Fibroblast of skin of left quadriceps (primary cell): Measurements from ENCODE around the gene TIE1.

Experiments used
- DNase-seq, 2 experiments: peaks; one replicate each; pipeline ENCODE4 v3.0.0-alpha.2; 2013; ENCODE audit warnings: low read depth in 2 of 2

Gene TIE1

DNA sequence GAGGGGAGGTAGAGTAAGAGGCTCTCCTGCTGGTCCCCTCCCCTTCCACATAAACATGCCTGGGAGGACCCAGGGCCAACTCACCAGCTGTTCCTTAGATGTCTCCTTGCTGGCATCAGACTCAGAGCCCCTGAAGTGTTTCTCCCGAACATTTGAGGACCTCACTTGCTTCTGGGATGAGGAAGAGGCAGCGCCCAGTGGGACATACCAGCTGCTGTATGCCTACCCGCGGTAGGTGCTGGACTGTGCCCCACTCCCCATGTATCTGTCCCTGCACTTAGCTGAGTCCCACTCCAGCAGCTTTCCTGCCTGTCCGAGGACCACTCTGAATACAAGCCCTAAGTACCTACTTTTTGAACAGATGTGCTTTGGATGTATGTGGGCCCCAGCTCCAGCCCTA is 37.2 kb downstream of the TIE1 start:
- no peak for DNase-seq

- DNase-seq = no peak
Measured at GRCh38 chr1:43339584-43340232, 38.9 kb downstream of the TIE1 start.

DNA sequence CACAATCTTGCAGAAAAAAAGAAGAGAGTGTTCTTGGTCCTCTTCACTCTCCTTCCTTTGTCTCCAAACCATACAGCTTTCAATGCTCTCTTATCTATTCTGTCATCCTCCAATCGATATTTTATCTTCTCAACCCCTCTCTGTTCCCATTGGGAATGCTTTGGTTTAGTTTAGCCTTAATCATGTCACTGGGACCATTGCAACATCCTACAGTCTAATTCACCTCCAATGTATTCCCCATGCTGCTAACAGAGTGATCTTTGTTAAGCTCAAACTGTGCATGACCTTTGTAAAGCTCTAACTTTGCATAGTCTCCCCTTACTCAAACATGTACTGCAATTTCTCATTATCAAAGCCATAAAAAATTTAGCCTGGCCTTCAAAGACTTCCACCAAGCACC is 39.8 kb downstream of the TIE1 start:
- no peak for DNase-seq

DNA sequence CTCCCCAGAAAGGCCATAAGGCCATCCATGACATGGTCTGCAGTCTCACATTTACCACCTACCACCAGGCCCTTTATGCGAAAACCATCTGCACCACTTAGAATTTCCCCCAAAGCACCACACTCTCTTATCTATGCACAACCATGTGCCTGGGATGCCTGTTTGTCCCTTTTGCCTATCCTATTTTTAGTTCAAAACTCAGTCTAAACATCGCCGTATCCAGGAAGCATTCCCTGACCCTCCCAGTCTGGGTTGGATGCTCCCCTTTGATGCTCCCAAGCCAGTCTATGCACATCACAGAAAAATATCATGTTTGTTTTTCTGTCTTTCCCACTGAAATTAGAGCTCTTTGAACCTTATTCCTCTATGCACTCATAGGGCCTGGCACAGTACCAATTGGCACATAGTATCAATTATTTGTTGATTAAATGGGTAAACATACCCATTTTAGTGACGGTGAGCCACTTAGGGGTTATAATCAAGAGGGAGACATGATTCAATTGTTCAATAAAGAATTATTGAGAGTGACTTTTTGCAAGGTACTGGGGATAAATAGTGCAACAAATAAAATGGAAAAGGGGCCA is 43.6 kb downstream of the TIE1 start:
- DNase-seq = no peak

GRCh38 chr1:43345120-43345519 is 44.3 kb downstream of the TIE1 start:
- no peak for DNase-seq

DNA sequence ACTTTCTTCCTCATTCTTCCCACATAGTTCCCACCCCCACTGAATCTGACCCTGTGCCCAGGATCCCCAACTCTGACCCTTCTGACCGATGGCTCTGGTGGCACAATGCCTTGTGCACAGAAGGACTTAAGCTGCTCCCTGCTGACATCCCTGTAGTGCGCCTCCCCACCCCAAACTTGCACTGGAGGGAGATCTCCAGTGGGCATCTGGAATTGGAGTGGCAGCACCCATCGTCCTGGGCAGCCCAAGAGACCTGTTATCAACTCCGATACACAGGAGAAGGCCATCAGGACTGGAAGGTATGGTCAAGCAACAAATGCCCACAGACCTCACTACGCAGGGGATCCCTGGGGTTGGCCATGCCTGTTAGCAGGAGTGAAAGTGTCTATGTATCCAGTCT is 45.9 kb downstream of the TIE1 start:
- DNase-seq = no peak

DNA sequence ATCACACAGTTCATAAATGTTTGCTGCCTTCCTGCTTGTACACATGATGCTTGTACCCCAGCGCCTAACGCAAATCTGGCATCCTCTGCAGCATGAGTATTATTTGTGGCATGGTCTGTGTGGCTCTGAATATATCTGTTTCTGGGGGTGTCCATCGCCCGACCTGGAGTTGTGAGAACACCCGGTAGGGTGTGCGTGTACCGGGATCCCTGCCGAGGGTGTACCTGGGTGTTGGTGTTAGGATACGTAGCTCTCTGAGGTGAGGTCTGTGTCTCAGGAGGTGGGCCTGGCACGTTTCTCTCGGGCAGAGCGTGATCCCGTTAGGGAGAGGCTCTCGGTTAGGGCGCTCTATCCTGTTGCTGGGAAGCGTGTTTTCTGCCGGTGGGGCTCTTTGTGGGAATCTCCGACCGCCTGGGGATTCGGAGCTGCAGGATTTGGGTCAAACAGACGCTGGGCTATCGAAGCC is 47.6 kb downstream of the TIE1 start:
- DNase-seq = no peak

- DNase-seq = no peak
Measured at GRCh38 chr1:43348809-43349593, 48.2 kb downstream of the TIE1 start.

GRCh38 chr1:43349594-43350306 is 49.0 kb downstream of the TIE1 start:
- peak; percentile 58 to 65 for DNase-seq

DNA sequence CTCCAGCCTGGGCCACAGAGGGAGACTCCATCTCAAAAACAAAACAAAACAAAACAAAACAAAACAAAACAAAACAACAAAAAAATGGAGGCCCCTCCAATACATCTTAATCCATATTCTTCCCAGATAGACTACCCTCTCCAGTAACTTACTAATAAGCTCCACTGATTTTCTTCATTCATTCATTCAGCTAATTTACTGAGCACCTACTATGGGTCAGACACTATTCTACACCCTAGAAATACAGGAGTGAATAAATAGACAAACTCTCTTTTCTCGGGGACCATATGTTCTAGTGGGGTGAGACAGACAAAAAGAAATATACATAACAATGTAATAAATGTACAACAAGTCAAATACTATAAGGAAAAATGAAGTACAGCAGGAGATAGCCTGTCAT is 50.2 kb downstream of the TIE1 start:
- no peak for DNase-seq

DNA sequence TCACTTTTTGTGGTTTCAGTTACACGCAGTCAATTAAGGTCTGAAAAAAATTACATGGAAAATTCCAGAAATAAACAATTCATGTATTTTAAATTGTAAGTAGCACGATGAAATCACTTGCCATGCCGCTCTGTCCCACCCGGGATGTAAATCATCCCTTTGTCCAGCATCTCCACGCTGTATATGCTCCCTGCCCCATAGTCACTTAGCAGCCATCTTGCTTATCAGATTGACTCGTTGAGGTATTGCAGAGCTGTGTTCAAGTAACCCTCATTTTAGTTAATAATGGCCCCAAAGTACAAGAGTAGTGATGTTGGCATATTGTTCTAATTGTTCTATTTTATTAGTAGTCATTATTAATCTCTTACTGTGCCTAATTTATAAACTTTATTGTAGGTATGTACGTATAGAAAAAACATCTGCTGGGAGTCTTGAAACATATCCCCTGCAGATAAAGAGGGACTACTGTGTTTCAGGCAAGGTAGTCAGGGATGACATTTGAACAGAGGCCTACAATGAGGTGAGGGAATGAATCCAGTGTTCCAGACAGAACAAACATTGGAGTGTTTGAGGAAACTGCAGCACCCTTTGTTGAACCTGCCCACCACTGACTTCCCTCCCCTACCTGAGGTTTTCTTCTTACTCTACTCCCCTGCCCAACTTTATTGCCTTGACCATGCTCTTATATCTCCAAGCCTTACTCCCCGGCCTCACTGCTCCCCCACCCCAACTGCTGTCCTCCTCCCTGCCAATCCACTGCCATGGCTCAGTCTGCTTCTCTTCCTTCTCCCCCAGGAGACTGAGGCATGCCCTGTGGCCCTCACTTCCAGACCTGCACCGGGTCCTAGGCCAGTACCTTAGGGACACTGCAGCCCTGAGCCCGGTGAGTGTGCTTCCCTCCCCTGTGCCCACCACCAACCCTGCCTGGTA is 50.9 kb downstream of the TIE1 start:
- no peak for DNase-seq

- no peak for DNase-seq
Measured at GRCh38 chr1:43352351-43352705, 51.5 kb downstream of the TIE1 start.

DNA sequence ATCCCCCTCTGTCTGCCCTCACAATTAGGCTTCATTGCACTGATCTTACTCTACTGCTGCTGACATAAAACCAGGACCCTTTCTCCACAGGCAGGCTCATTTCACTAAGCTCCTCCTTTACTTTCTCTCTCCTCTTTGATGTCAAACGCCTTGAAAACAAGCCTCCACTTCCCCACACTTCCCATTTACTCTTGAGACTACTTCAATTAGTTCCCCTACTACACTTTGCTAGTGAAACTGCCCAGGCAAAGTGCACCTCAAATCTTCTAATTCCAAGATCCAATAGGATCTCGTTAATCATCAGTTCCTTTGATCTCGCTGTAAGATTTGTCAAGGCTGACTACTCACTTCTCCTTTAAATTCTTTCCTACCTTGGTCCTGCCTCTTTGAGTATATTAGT is 52.1 kb downstream of the TIE1 start:
- no peak for DNase-seq

GRCh38 chr1:43354471-43354870 is 53.7 kb downstream of the TIE1 start:
- DNase-seq = no peak

DNA sequence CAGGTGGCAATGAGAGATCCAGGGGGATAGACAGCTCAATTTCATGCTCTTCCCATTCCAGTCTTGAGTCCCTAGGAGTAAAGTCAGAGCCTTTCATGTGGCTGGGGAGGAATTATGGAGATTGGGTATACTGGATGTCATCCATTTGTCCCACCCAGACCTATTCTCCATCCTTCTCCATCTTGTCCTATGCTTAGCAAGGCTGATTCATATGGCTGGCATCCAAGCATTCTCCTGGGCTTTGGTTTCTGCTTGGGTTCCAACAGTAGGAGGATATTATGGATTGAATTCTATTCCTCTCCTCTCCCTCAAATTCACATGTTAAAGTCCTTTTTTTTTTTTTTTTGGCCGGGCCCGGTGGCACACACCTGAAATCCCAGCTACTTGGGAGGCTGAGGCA is 54.2 kb downstream of the TIE1 start:
- no peak for DNase-seq

GRCh38 chr1:43357251-43357650 is 56.5 kb downstream of the TIE1 start:
- DNase-seq = no peak

- DNase-seq = no peak
Measured at GRCh38 chr1:43358121-43358745, 57.5 kb downstream of the TIE1 start.

DNA sequence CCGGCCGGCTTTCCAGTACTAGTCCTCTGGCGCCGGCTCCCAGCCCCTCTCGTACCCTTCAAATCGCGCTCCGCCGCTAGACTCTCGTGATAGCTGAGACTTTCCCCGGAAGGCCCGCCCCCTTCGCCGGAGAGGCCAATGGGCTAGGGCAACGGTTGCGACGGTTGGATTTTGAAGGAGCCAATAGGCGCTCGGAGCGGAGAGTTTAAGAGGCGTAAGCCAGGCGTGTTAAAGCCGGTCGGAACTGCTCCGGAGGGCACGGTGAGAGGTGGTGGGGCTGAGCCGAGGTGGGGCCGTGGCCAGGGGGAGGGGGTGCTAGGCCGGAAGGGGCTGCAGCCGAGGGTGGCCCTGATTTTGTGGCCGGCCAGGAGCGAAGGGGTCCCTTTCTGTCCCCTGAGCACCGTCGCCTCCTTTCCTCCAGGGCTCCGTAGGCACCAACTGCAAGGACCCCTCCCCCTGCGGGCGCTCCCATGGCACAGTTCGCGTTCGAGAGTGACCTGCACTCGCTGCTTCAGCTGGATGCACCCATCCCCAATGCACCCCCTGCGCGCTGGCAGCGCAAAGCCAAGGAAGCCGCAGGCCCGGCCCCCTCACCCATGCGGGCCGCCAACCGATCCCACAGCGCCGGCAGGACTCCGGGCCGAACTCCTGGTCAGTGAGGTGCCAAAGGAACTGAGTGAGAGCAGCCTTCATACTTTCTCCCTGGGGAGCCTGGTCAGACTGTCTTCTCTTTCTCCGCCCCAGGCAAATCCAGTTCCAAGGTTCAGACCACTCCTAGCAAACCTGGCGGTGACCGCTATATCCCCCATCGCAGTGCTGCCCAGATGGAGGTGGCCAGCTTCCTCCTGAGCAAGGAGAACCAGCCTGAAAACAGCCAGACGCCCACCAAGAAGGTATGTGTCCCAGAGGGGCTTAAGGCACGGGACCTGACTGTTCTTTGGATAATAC is 58.2 kb downstream of the TIE1 start, which contains the start of gene CDC20:
CDC20 (plus strand) TSS at position 236 of the 948 bp plus-strand sequence; CDS start at position 471, 235 bp downstream.
- peak; percentile 89 to 90 for DNase-seq

GRCh38 chr1:43359696-43360095 is 58.9 kb downstream of the TIE1 start:
- no peak for DNase-seq

DNA sequence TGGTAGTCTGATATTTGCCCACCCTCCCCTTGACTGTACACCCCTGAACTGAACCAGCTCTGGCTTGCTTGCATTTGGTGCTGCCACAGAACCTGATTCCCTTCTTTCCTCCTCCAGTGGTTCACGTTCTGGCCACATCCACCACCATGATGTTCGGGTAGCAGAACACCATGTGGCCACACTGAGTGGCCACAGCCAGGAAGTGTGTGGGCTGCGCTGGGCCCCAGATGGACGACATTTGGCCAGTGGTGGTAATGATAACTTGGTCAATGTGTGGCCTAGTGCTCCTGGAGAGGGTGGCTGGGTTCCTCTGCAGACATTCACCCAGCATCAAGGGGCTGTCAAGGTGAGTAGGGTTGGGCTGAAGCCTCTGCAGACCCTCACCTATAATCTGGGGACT is 59.8 kb downstream of the TIE1 start:
- no peak for DNase-seq
